ENCODE measurements around the gene RGS12. TPM values are rescaled to one million over a fixed set of nuclear protein-coding genes. Genes with fewer than 3 reads are reported as not detected.

The RGS12 gene
- total and polyA plus RNA-seq, 2 of the 8 experiments (the other 6 are each of a cell fraction or from before 2014, with no cell fraction given): 6.0 to 16.4 TPM

DNA sequence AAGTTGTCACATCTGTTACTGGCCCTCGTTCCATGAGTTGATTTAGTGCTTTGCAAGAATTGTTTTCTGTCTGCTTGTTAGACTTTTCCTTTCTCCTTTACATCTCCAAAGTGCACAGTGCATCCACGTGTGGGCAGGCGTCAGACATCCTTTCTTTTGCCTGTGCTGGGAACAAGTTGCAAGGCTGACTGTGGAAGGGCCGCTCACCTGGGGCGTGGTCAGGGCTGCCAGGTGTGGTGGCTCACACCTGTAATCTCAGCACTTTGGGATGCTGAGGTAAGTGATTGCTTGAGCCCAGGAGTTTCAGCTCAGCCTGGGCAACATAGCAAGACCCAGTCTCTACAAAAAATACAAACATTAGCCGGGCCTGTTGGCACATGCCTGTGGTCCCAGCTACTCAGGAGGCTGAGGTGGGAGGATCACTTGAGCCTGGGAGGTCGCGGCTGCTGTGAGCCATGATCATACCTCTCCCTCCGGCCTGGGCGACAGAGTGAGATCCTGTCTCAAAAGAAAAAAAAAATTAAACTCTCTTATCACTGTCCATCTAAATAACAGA lies 46.2 kb downstream of the RGS12 start:
- Histone ChIP-seq H3K14ac (ENCODE audit: insufficient read length) (no peak overlapping the region), H3K4me2 (ENCODE audit: insufficient read depth in 1 of 2, low read depth in 2 of 2, low read length in 2 of 2) (no peak overlapping the region), H3K79me2 (ENCODE audit: control insufficient read depth in 1 of 2, insufficient read depth in 2 of 2, low read length in 2 of 2) (no peaks in the 10 kb centered on the region), H3K56ac (replicated peaks; ENCODE audit: insufficient read length, low read depth, low read length) (no peak overlapping the region), H4K8ac (ENCODE audit: extremely low read depth, insufficient read depth, low read length) (no peak overlapping the region), H3K27me3 (replicated peaks in 1 of 4; ENCODE audit: control insufficient read depth in 3 of 4, extremely low read depth in 1 of 4, insufficient read depth in 3 of 4, low read length in 3 of 4) (no peaks in the 10 kb centered on the region), H3K27ac (ENCODE audit: low read depth, low read length) (no peak overlapping the region), H2AK5ac (ENCODE audit: low read depth, low read length) (no peak overlapping the region), H4K5ac (ENCODE audit: insufficient read length, low read depth, low read length) (no peak overlapping the region), H3K4me3 (ENCODE audit: extremely low read depth in 1 of 4, insufficient read depth in 2 of 4, low read depth in 3 of 4, low read length in 4 of 4) (no peak overlapping the region), H3K18ac (ENCODE audit: extremely low read depth, low read length) (no peak overlapping the region; the same call in 1 of the 2 replicates), H3K23ac (ENCODE audit: insufficient read length) (no peak overlapping the region), H4K91ac (replicated peaks; ENCODE audit: insufficient read length, low read length) (no peak overlapping the region), H3K9ac (replicated peaks in 1 of 4; ENCODE audit: extremely low read depth in 1 of 4, low read depth in 3 of 4, low read length in 3 of 4) (no peak overlapping the region), H3K79me1 (ENCODE audit: low read depth, low read length) (no peaks in the 10 kb centered on the region; the same call in 1 of the 2 replicates), H3K4ac (replicated peaks; ENCODE audit: insufficient read length, low read depth, low read length) (no peak overlapping the region), H3K23me2 (ENCODE audit: low read depth, low read length) (no peaks in the 10 kb centered on the region), H3K36me3 (ENCODE audit: control insufficient read depth in 2 of 4, insufficient read depth in 4 of 4, low read length in 3 of 4) (no peaks in the 10 kb centered on the region), H2AFZ (ENCODE audit: low read length) (no peak overlapping the region), H2BK20ac (ENCODE audit: low read length) (no peak overlapping the region), H2BK5ac (ENCODE audit: low read depth, low read length) (no peak overlapping the region), H2BK12ac (ENCODE audit: low read depth, low read length) (no peak overlapping the region), H2BK15ac (ENCODE audit: low read length) (no peak overlapping the region), H2BK120ac (replicated peaks; ENCODE audit: low read depth, low read length) (no peak overlapping the region), H3K9me3 (ENCODE audit: insufficient read depth in 2 of 2, low read depth in 1 of 2, low read length in 1 of 2) (no peaks in the 10 kb centered on the region), H4K20me1 (replicated peaks in 1 of 2; ENCODE audit: control insufficient read depth in 1 of 2, insufficient read depth in 2 of 2, low read length in 2 of 2) (peaks cover 2 to 7% of the 10 kb centered on the region in 2 experiments), H3K4me1 (replicated peaks in 1 of 4; ENCODE audit: control insufficient read depth in 3 of 4, insufficient read depth in 4 of 4, low read length in 3 of 4) (peaks cover 0 to 4% (median under 1%) of the 10 kb centered on the region in 4 experiments; a peak in 2 of 7 replicates)
- 88% methylated on average over 10 of the region's 10 CpGs; no CpG with 5 or more reads in 1 of the 2 experiments for WGBS, 2 experiments (ENCODE audit: extremely low coverage in 1 of 2, insufficient coverage in 1 of 2, insufficient read length in 1 of 2, insufficient replicate concordance in 2 of 2, low coverage in 1 of 2, low lambda C conversion rate in 2 of 2, missing lambda C conversion rate in 1 of 2)
- no peak for DNase-seq (ENCODE audit: low read depth in 1 of 2, low spot score in 2 of 2)
- TF ChIP-seq POLR2A (IDR thresholded peaks at IDR 0.05; ENCODE audit: control extremely low read depth in 1 of 2, low read depth in 2 of 2, low read length in 2 of 2) (no peak), CTBP2 (IDR thresholded peaks at IDR 0.05; ENCODE audit: borderline replicate concordance, insufficient read depth, insufficient read length, low read length) (no peak), GABPA (IDR thresholded peaks at IDR 0.05; ENCODE audit: borderline replicate concordance, insufficient read depth, low read length) (no peak), TAF7 (optimal IDR thresholded peaks at IDR 0.05; ENCODE audit: borderline replicate concordance, low read depth, low read length) (no peak), YY1 (IDR thresholded peaks at IDR 0.05; ENCODE audit: low read depth, low read length) (no peak), TCF12 (IDR thresholded peaks at IDR 0.05; ENCODE audit: low read depth, low read length) (no peak)
- FAIRE-seq: no peak
- ChIA-PET POLR2A (ENCODE audit: partially characterized antibody) (no interaction called here), CTCF (ENCODE audit: partially characterized antibody) (interaction anchor here (0.6 to 0.7 kb wide), 3 partner anchors 27 to 54 kb away, joined by 3 to 4 read pairs (median 3); no protein-coding TSS in a partner anchor)

Measured in H1 (cell line).